ENCODE data around the gene MRPS7.

GRCh38 chr17:75287221-75287620 is 25.5 kb downstream of the MRPS7 start:
- no peak for TF ChIP-seq CTCF (IDR thresholded peaks at IDR 0.05; ENCODE audit: poor library complexity, severe bottlenecking)
- no peak for TF ChIP-seq EZH2 (IDR thresholded peaks at IDR 0.05; ENCODE audit: borderline replicate concordance, insufficient read depth, low read length, poor library complexity, severe bottlenecking)
- TF ChIP-seq POLR2AphosphoS5 (IDR thresholded peaks at IDR 0.05), result no peak
- TF ChIP-seq SMC3 (conservative IDR thresholded peaks at IDR 0.05; ENCODE audit: poor library complexity), result no peak
- no peak for TF ChIP-seq TAF1 (IDR thresholded peaks at IDR 0.05; ENCODE audit: low read depth)
- no peak for TF ChIP-seq EP300 (conservative IDR thresholded peaks at IDR 0.05; ENCODE audit: poor library complexity, severe bottlenecking)
- no peak for TF ChIP-seq RAD21 (conservative IDR thresholded peaks at IDR 0.05)
